Vagina (tissue), 2 donors: Measurements from ENCODE around the gene PRKAG2.

ENCODE experiments used
- POLR2A ChIP-seq, 2 donors: fragments of 450-650 bp; IDR thresholded peaks; one replicate each; pipeline ENCODE4 v1.6.1; 2017; ENCODE audit warnings: antibody characterized with exemption in 2 of 2, mild to moderate bottlenecking in 2 of 2, moderate library complexity in 2 of 2
- TF ChIP-seq, protein P1 (sequence below), 3 experiments: fragments of 450-650 bp in 2 of 3; fragments of 200-600 bp in 1 of 3; sonication (generic) in 1 of 3; IDR thresholded peaks; one replicate each; pipeline ENCODE4 v1.5.1; 2017 to 2019; ENCODE audit warnings: antibody characterized with exemption in 3 of 3, mild to moderate bottlenecking in 2 of 3, moderate library complexity in 2 of 3

DNA sequence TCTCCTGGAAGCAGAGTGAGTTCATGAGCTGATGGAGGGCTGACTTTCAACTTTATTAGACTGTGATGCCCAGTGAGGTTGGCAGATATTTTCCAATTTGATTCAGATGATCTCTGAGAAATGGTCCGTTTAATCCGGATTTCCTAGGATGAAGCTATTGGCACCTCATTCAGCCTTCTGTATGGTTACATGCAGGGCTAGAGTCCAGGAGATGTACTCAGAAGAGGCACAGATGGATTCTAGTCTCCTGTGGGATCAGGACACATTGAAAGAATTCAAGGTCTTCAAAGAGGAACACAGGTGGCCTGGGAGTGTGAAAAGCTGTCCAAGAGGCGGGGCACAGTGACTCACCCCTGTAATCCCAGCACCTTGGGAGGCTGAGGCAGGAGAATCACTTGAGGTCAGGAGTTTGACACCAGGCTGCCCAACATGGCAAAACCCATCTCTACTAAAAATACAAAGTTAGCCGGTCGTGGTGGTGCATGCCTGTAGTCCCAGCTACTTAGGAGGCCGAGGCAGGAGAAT lies 334.2 kb downstream of the PRKAG2 start:
- TF ChIP-seq, protein P1, sequence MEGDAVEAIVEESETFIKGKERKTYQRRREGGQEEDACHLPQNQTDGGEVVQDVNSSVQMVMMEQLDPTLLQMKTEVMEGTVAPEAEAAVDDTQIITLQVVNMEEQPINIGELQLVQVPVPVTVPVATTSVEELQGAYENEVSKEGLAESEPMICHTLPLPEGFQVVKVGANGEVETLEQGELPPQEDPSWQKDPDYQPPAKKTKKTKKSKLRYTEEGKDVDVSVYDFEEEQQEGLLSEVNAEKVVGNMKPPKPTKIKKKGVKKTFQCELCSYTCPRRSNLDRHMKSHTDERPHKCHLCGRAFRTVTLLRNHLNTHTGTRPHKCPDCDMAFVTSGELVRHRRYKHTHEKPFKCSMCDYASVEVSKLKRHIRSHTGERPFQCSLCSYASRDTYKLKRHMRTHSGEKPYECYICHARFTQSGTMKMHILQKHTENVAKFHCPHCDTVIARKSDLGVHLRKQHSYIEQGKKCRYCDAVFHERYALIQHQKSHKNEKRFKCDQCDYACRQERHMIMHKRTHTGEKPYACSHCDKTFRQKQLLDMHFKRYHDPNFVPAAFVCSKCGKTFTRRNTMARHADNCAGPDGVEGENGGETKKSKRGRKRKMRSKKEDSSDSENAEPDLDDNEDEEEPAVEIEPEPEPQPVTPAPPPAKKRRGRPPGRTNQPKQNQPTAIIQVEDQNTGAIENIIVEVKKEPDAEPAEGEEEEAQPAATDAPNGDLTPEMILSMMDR (IDR thresholded peaks at IDR 0.05) = no peak
- TF ChIP-seq POLR2A (IDR thresholded peaks at IDR 0.05) = no peak
